ENCODE results near the gene TXK.

The TXK gene

GRCh38 chr4:48100256-48100655, 33.8 kb downstream of the TXK start:
- no peak for DNase-seq

DNA sequence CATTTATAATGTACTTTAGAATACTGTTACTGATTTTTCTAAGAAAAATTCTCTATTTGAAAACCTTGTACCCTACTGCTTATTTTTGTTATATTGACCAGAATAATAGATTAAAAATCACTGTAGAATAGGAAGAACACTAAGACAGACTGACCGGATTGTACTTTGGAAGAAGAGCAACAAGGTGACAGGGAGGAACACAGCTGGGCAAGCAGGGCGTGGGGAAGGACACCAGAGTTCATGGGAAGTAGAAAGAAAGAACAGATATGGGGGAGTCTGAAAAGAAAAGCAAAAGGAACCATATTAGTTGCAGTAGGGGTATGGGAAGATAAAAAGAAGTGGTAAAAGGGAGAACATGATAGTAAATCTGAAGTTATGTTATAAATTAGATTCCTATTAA, 38.6 kb downstream of the TXK start:
- DNase-seq = no peak

- no peak for DNase-seq
Observed at GRCh38 chr4:48093991-48094416, 40.0 kb downstream of the TXK start.

DNA sequence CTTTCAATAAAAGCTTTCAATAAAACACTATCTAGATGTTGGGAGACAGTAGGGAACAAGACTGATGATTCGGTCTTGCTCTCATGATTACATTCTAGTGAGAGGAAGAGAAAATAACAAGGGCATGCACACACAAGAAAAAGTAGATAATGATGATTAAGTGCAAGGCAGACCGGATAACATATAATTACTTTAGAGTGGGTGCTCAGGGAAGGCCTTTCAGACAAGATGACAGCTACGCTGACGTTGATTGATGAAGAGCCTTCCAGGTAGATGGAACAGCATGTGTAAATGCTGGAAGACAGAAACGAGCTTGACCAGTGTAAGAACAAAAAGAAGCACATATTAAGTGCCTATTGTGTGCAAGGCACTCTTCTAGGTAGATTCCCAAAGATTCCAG, 43.4 kb downstream of the TXK start:
- DNase-seq = no peak

GRCh38 chr4:48085821-48086589, 48.0 kb downstream of the TXK start:
- DNase-seq = no peak

GRCh38 chr4:48082956-48083355, 51.1 kb downstream of the TXK start:
- DNase-seq = no peak

DNA sequence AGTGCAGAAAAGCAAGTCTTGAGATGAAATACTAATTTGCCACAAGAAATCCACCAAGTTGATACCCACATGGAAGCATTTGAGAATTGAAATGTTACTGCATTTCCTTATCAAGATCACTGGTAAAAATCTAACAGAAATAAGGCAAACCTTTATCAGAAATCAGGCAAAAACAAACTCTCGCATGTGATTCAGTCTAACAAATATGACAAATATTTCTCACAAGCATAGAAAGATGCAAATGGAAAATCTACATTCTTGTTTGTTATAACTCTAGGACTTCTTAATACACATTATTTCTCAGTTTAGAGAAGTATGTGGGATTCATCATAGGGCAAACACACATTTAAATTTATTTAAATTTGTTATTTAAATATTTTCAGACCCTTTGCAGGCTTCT, 52.9 kb downstream of the TXK start:
- no peak for DNase-seq

DNA sequence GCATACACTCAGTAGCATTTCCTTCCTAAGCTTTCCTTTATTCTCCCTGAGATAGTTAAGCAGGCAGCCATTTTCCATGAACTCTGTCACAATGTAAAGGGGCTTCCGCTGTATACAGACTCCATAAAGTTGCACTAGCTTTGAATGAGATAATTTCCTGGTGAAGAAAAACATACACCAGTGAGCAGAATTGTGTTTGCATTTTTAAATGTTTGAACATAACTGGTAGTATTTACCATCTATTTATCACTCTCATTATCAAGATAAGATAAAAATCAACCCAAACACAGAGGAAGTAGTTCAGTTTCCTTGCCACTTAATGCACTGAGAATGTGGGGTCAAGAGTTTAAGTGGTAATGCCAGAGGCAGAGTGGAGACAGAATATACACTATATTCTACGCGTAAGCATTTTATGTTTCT, 54.1 kb downstream of the TXK start:
- DNase-seq = no peak

DNA sequence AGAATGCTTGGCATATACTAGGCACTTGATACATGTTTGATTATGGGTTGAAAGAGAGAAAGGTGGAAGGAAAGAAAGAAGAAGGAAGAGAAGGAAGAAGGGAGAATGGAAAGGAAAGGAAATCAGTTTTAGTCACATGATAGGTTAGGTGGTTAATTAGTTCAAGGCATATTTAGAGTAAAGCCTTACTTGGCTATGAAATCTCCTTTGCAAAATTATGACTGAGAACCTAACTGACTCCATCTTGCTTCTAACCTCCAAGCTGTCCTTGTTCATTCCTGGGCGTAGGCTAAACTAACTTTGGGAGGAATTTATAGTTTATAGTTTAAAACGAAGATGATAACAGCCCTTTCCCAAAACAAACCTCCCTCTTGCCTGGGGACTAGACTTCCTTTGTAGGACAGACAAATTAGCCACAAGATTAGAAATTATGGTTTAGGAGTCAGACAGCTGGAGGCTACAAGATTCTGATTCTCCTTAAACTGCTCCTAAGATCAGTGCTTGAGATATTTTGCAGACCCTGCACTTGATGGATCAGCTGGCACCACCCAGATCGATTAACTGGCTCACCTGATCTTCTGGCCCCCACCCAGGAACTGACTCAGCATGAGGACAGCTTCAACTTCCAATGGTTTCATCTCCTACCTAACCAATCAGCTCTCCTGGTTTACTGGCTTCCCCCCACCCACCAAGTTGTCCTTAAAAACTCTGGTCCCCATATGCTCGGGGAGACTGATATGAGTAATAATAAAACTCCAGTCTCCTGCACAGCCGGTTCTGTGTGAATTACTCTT, 55.0 kb downstream of the TXK start:
- DNase-seq = no peak

DNA sequence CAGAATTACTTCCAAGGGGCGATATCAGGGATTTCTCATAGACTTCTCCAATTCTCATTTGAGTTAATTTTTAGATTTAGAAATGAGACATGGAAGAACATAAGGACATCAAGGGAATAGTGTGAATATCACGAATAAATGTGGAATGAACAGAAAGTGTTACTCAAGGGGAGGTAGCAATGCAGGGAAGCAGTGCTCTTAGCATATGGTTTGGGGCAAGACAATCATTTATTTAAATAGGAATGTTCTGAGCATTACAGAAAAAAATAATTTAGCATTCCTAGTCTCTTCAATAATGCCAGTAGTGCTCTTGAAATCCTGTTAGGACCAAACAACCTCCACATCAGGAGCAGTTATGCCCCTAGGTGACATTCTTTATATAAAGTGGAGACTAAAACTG, 55.6 kb downstream of the TXK start:
- DNase-seq = no peak

- no peak for DNase-seq
Observed at GRCh38 chr4:48074657-48075056, 59.4 kb downstream of the TXK start.

- DNase-seq = no peak
Observed at GRCh38 chr4:48073567-48074103, 60.4 kb downstream of the TXK start.

GRCh38 chr4:48071191-48071590, 62.9 kb downstream of the TXK start:
- no peak for DNase-seq

DNA sequence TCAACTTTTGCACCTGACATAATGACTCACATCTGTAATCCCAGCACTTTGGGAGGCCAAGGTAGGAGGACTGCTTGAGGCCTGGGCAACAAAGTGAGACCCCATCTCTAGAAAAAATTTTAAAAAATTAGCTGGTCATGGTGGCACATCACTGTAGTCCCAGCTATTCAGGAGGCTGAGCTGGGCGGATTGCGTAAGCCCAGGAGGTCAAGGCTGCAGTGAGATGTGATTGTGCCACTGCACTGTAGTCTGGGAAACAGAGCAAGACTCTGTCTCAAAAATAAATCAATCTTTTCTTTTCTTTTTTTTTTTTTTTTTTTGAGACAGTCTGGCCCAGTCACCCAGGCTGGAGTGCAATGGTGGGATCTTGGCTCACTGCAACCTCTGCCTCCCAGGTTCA, 65.0 kb downstream of the TXK start:
- DNase-seq = no peak

DNA sequence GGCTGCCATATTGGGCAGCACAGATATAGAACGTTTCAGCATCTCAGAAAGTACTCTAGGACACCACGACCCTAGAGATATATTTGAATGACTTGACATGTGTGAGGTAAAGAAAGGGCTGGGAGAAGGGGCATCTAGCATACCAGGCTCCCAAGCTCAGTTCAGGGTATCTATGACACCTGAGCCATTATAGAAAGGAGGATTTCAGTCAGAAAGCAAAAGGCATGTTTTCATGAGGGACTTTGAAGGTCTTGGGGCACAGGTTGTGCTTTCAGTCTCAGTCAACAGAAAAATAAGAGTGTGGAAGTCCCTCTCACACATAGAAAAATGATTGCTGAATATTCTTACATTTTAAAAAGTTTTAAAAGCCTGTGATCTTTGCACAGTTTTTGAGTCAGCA, 65.9 kb downstream of the TXK start:
- DNase-seq = no peak

DNA sequence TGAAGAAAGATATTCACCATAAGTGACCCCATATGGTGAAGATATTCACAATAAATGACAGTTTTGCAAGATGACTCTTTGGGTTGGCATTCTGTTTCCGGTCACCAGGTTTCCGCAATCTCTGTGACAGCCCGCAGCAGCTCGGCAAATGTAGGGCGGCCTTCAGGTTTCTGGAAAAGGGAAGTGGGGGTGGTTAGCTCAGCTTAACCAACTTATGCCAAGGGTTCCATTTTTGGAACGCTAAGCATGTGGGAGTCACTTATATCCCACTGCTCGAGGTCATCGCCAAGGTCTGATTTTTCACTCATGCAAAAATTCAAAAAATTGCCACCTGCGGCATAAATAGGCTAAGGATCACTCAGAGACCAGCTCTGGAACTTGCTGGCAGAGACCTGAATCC, 66.5 kb downstream of the TXK start:
- no peak for DNase-seq

DNA sequence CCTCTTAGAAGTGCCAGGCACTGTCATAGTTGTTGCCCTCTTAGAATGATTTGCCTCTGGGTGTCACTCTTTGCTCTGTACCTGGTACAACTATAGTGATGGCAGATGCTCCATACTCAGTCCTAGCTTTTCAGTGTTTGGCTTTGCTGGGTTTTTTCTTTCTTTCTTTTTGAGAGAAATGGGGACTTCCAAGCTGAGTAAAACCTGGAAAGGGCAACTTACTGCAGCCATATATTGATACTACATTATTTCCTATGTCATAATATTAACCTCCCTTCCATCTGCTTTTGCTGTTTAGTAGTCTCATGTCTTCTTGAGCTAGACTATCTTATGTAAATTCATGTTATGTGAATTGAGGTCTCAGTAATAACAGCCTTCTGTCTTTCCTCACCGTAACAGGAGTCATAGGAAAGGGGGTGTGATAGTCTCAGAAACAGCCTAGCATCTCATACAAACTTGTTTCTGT, 68.4 kb downstream of the TXK start:
- no peak for DNase-seq

DNA sequence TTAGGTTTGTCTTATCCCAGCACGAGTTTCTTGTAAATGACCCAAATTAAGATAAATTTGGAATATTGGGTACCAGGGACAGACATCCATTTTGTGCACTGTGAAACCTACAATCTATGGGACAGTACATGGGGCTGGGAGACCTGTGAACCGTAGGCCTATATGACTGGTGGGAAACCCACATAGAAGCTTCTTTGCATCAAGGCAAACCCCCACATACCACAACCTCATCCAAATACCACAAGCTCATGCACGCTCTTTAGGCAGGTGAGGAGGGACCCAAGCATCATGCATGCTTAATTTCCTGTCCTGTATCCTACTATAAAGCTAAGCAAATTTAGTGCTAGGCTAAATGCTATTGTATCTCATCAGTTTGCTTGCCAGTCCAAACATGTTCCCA, 69.7 kb downstream of the TXK start:
- DNase-seq = no peak

DNA sequence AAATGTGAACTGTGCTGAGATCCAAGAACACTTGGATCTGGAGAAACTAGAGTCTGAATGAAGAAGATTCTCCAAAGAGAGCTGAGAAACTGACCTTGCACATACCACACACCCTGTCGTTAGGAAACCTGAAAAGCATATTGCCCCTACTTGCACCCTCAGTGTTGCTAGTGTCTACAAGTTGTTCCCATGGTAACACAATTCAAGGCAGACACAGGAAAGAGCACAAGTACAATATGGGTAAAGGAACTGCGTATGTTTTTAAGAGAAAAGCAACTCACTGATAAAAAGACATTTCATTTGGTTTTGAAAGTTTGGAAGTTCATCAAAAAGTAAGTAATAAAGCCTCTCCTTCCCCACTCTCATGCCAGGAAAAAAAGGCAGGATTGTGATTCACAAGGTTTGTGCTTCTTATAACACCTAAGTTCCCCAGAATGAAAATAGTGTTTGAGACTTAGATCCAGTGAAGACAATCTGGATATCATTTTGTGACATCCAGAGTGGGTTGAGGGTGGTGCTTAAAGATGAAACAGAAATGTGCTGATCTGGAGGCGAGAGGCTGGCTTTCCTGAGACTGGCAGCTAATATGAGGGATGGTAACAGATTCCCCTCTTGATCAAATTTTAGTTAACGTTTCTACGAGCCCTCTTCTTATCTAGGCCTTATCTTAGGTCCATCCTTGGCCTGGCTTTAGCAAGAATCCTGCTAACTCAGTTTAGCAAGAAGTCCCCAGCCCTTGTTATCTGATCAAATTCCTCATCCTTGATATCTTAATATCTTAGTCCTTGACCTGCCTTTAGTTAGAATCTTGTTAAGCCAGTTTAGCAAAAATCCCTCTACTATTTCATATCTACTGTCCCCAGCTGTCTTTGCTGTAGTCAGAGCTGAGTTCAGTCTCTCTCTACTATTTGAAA, 75.2 kb downstream of the TXK start:
- no peak for DNase-seq

DNA sequence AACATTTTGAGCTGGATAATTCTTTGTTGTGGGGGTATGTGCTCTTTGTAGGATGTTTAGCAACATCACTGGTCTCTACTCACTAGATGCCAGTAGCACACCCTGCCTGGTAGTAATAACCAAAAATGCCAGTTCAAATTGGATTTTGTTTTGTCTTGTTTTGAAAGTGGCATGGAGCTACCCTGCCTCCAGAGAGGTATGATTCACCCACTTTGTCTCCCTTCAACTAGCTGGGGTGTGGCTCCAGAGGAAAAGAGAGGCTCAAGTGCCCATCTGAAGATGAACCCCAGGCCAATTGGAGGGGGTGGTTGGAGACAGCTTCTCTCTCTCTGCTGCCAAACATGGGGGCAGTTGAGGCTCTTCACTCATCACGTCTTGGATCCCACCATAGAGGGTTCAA, 83.0 kb downstream of the TXK start:
- no peak for DNase-seq

GRCh38 chr4:48049483-48049882, 84.6 kb downstream of the TXK start:
- DNase-seq = no peak

DNA sequence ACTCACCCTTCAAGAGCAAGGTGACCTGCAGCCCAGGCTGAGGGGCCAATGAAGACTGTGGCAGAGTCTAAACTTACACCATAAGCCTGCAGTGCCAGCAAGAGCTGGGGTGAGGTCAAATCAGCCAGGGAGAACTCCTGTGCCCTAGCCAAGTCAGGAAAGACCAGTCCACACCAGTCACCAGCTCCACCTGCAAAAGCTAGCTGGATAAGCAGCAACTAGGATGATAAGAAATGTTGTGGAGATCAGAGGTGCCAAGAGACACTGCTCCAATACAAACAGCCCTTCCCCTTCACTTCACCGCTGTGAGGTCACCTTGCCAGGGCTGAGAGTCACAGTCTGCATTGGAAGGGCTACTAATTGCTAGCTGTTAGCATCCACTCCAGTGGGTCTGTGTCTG, 86.2 kb downstream of the TXK start:
- DNase-seq = no peak

GRCh38 chr4:48047421-48047844, 86.6 kb downstream of the TXK start:
- DNase-seq = peak; percentile 56
